HCT116 (cell line): ENCODE data around the gene CADPS. TPM values are rescaled to one million over a fixed set of nuclear protein-coding genes. Genes with fewer than 3 reads are reported as not detected.

Experiments
- ATAC-seq: fragments of 200-7000 bp; cut with Tn5 transposase; 2 replicates; pipeline ENCODE4 v1.9.1; 2020; ENCODE audit warnings: mild to moderate bottlenecking, moderate library complexity
- BruUV-seq: library from RNA; stranded (reverse); fragments of 400-500 nt; replicated peaks from 2 replicates; lab custom pipeline; 2021; lab: Mats Ljungman, UMichigan
- CTCF ChIA-PET: fragments of 300-600 bp; sonication (Branson Sonifier 250); formaldehyde crosslinking; loops from one replicate; lab custom pipeline; 2021; ENCODE audit warnings: antibody characterized with exemption; lab: Charles Lee
- POLR2A ChIA-PET: fragments of 300-600, 350-600 bp; sonication (Branson Sonifier 250); formaldehyde crosslinking; loops from one replicate; lab custom pipeline; 2021; ENCODE audit warnings: antibody characterized with exemption; lab: Charles Lee
- RAD21 ChIA-PET, 2 experiments: fragments of 300-600 bp; sonication (Branson Sonifier 250); formaldehyde crosslinking; loops; one replicate each; lab custom pipeline; 2023; ENCODE audit warnings: low total read pairs in 2 of 2; ENCODE audit not compliant: uncharacterized antibody in 2 of 2, unreplicated experiment in 2 of 2, low non-redundant PET in 1 of 2; lab: Charles Lee
- DNase-seq: peaks from one replicate; pipeline ENCODE4 v3.0.0-alpha.2; 2010; ENCODE audit warnings: low read depth, low spot score
- H2AFZ ChIP-seq: fragments of 200-600 bp; shearing (Covaris generic), sonication (generic); 2 replicates; pipeline ENCODE4 v1.6.1; 2017; ENCODE audit warnings: low read depth, mixed run types, mixed read lengths, antibody characterized with exemption, low read length; ENCODE audit not compliant: poor library complexity, severe bottlenecking
- H3K27ac ChIP-seq: 2 replicates; pipeline ENCODE4 v1.5.1; 2012; ENCODE audit warnings: low read depth, low read length
- H3K27me3 ChIP-seq: fragments of 200-600 bp; sonication (generic); 2 replicates; pipeline ENCODE4 v1.6.1; 2016; ENCODE audit warnings: mixed run types, low read length, mixed read lengths; ENCODE audit not compliant: insufficient read depth
- H3K36me3 ChIP-seq, 2 experiments: fragments of 200-500 bp in 1 of 2; fragments of 200-600 bp in 1 of 2; sonication (Bioruptor generic) in 1 of 2; sonication (generic) in 1 of 2; 2 replicates each; pipeline versions ENCODE4 v1.5.1 to v1.6.1; 2014 to 2016; ENCODE audit warnings: low read length in 2 of 2, inconsistent platforms in 1 of 2, mixed read lengths in 1 of 2, mixed run types in 1 of 2; ENCODE audit not compliant: insufficient read depth in 2 of 2, control insufficient read depth in 1 of 2
- H3K4me1 ChIP-seq, 2 experiments: fragments of 200-600 bp in 1 of 2; sonication (generic) in 1 of 2; 2 replicates each; pipeline versions ENCODE4 v1.5.1 to v1.6.1; 2012 to 2017; ENCODE audit warnings: low read length in 2 of 2, inconsistent platforms in 1 of 2, mild to moderate bottlenecking in 1 of 2, mixed read lengths in 1 of 2, mixed run types in 1 of 2, moderate library complexity in 1 of 2; ENCODE audit not compliant: insufficient read depth in 2 of 2, control insufficient read depth in 1 of 2
- H3K4me2 ChIP-seq: fragments of 200-600 bp; sonication (generic); 2 replicates; pipeline ENCODE4 v1.6.1; 2017; ENCODE audit warnings: mixed run types, low read length, mixed read lengths
- H3K4me3 ChIP-seq, 2 experiments: fragments of 200-600 bp in 1 of 2; sonication (generic) in 1 of 2; replicated peaks in 1 of 2; 2 replicates each; pipeline ENCODE4 v1.5.1; 2011 to 2016; ENCODE audit warnings: low read length in 2 of 2, control low read depth in 1 of 2, low read depth in 1 of 2, mild to moderate bottlenecking in 1 of 2, mixed read lengths in 1 of 2, mixed run types in 1 of 2
- H3K79me2 ChIP-seq: fragments of 200-600 bp; sonication (generic); 2 replicates; pipeline ENCODE4 v1.6.1; 2017; ENCODE audit warnings: mild to moderate bottlenecking, mixed run types, low read length, moderate library complexity, mixed read lengths; ENCODE audit not compliant: insufficient read depth
- H3K9ac ChIP-seq: fragments of 200-600 bp; sonication (generic); 2 replicates; pipeline ENCODE4 v1.6.1; 2016; ENCODE audit warnings: low read length, mixed read lengths
- H3K9me2 ChIP-seq: fragments of 200-600 bp; sonication (generic), shearing (Covaris generic); 2 replicates; pipeline ENCODE4 v1.6.1; 2017; ENCODE audit warnings: mixed run types, mild to moderate bottlenecking, moderate library complexity; ENCODE audit not compliant: insufficient read depth
- H3K9me3 ChIP-seq, 2 experiments: fragments of 200-500 bp in 1 of 2; fragments of 200-600 bp in 1 of 2; sonication (Bioruptor generic) in 1 of 2; sonication (generic) in 1 of 2; 2 replicates each; pipeline ENCODE4 v1.6.1; 2014 to 2017; ENCODE audit warnings: low read length in 2 of 2, mixed read lengths in 2 of 2, inconsistent platforms in 1 of 2, low read depth in 1 of 2, mild to moderate bottlenecking in 1 of 2, mixed run types in 1 of 2, moderate library complexity in 1 of 2; ENCODE audit not compliant: control insufficient read depth in 1 of 2, insufficient read depth in 1 of 2
- H4K20me1 ChIP-seq: fragments of 200-600 bp; sonication (generic), shearing (Covaris generic); 2 replicates; pipeline ENCODE4 v1.6.1; 2017; ENCODE audit warnings: mixed run types, mild to moderate bottlenecking, moderate library complexity; ENCODE audit not compliant: insufficient read depth
- EZH2 ChIP-seq: fragments of 200-600 bp; sonication (generic); IDR thresholded peaks from 2 replicates; pipeline ENCODE4 v1.6.1; 2017; ENCODE audit warnings: antibody characterized with exemption, mixed run types
- FOSL1 ChIP-seq: IDR thresholded peaks from 2 replicates; pipeline ENCODE4 v1.6.1; 2012; ENCODE audit warnings: low read depth
- POLR2AphosphoS5 ChIP-seq: IDR thresholded peaks from 2 replicates; pipeline ENCODE4 v1.6.1; 2011; ENCODE audit warnings: mild to moderate bottlenecking, low read depth, low read length, moderate library complexity
- RAD21 ChIP-seq: IDR thresholded peaks from 2 replicates; pipeline ENCODE4 v1.6.1; 2012; ENCODE audit warnings: low read depth, mild to moderate bottlenecking
- SIN3A ChIP-seq: IDR thresholded peaks from 2 replicates; pipeline ENCODE4 v1.6.1; 2012; ENCODE audit warnings: low read depth
- SP1 ChIP-seq: IDR thresholded peaks from 2 replicates; pipeline ENCODE4 v1.6.1; 2012; ENCODE audit warnings: low read depth
- TCF7L2 ChIP-seq: IDR thresholded peaks from 2 replicates; pipeline ENCODE4 v1.7.0; 2011; ENCODE audit warnings: borderline replicate concordance, inconsistent platforms; ENCODE audit not compliant: insufficient read depth, insufficient read length; ENCODE audit errors: extremely low read depth
- YY1 ChIP-seq: IDR thresholded peaks from 2 replicates; pipeline ENCODE4 v1.6.1; 2011; ENCODE audit warnings: low read length, low read depth, moderate library complexity, mild to moderate bottlenecking; ENCODE audit not compliant: insufficient replicate concordance; ENCODE audit errors: extremely low read depth
- ZFX ChIP-seq: fragments of 450-650 bp; IDR thresholded peaks from 2 replicates; pipeline ENCODE4 v1.6.1; 2017
- ZNF274 ChIP-seq: fragments of 200-500 bp; sonication (Bioruptor generic); IDR thresholded peaks from 2 replicates; pipeline ENCODE4 v1.6.1; 2014; ENCODE audit warnings: mild to moderate bottlenecking, low read depth, low read length, inconsistent platforms
- intact Hi-C: fragments of 100-400 bp; cut with micrococcal nuclease; formaldehyde crosslinking; loops from 2 replicates; pipeline ENCODE4 v1.10.0; 2022
- total RNA-seq: library from RNA; stranded (reverse); gene quantifications from one replicate; pipeline ENCODE4 v1.2.1, GENCODE V29; 2021; ENCODE audit not compliant: unreplicated experiment
- TF ChIP-seq, protein P1 (sequence below): IDR thresholded peaks from 2 replicates; pipeline ENCODE4 v1.6.1; 2012
- TF ChIP-seq, protein P2 (sequence below): IDR thresholded peaks from 2 replicates; pipeline ENCODE4 v1.6.1; 2012; ENCODE audit warnings: low read depth
- TF ChIP-seq, protein P3 (sequence below), 3 experiments: fragments of 200-600 bp in 1 of 3; sonication (generic) in 1 of 3; IDR thresholded peaks in 2 of 3; conservative IDR thresholded peaks in 1 of 3; 2 replicates each; pipeline ENCODE4 v1.5.1; 2012 to 2017; ENCODE audit warnings: low read depth in 2 of 3, low read length in 2 of 3, antibody characterized with exemption in 1 of 3, borderline replicate concordance in 1 of 3, control low read depth in 1 of 3, mild to moderate bottlenecking in 1 of 3, mixed read lengths in 1 of 3, mixed run types in 1 of 3, moderate library complexity in 1 of 3; ENCODE audit not compliant: insufficient read depth in 1 of 3
- TF ChIP-seq, protein P4 (sequence below): IDR thresholded peaks from 2 replicates; pipeline ENCODE4 v1.6.1; 2011; ENCODE audit warnings: mild to moderate bottlenecking, low read length, moderate library complexity; ENCODE audit not compliant: insufficient replicate concordance; ENCODE audit errors: extremely low read depth
- TF ChIP-seq, protein P5 (sequence below): IDR thresholded peaks from 2 replicates; pipeline ENCODE4 v1.6.1; 2012

CADPS gene
- total RNA-seq, 1 experiment from 2014 or later = not detected

DNA sequence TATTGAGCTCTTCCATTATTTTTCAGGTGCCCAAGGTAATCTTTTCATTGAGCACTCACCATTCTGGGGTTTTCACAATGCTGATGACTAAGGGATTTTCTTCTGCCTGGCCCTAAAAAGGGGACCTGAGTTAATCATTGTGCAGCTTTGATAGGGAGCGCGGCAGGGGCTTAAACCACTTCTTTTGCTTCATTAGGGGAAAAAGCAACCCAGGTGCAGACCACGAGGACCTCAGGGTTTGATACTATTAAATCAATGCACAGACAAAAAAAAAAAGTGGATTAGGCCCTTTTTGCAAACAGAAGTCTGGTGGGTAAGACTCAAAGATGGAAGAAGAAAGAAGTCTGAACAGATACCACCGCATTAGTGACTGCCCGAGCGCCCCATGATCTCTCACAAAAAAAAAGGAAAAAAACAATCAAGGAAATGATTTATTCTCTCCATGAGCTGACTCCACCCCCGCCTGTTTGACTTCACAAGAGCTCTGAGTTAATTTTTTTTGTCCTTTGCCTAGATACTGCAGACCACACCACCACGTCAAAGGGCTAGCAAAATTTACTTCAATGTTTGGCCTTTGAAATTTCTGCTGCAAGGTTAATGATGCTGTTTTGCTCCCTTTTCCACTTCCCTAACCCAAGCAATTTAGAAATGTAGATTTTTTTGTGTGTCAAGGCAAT, 423.9 kb downstream of the CADPS start:
- no peaks in the 10 kb centered on the region for H3K4me1 ChIP-seq
- H2AFZ ChIP-seq = no peak overlapping the region
- H3K27me3 ChIP-seq = peaks cover 53% of the 10 kb centered on the region
- H3K4me3 ChIP-seq = no peak overlapping the region
- no peaks in the 10 kb centered on the region for H3K36me3 ChIP-seq
- BruUV-seq = no TSS peak
- no peak overlapping the region for H3K4me2 ChIP-seq
- H4K20me1 ChIP-seq = no peaks in the 10 kb centered on the region
- H3K79me2 ChIP-seq = no peaks in the 10 kb centered on the region
- ChIA-PET POLR2A (no interaction called here), CTCF (no interaction called here), RAD21 (no interaction called here)
- TF ChIP-seq, protein P1, sequence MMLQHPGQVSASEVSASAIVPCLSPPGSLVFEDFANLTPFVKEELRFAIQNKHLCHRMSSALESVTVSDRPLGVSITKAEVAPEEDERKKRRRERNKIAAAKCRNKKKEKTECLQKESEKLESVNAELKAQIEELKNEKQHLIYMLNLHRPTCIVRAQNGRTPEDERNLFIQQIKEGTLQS = no peak
- TF ChIP-seq, protein P2, sequence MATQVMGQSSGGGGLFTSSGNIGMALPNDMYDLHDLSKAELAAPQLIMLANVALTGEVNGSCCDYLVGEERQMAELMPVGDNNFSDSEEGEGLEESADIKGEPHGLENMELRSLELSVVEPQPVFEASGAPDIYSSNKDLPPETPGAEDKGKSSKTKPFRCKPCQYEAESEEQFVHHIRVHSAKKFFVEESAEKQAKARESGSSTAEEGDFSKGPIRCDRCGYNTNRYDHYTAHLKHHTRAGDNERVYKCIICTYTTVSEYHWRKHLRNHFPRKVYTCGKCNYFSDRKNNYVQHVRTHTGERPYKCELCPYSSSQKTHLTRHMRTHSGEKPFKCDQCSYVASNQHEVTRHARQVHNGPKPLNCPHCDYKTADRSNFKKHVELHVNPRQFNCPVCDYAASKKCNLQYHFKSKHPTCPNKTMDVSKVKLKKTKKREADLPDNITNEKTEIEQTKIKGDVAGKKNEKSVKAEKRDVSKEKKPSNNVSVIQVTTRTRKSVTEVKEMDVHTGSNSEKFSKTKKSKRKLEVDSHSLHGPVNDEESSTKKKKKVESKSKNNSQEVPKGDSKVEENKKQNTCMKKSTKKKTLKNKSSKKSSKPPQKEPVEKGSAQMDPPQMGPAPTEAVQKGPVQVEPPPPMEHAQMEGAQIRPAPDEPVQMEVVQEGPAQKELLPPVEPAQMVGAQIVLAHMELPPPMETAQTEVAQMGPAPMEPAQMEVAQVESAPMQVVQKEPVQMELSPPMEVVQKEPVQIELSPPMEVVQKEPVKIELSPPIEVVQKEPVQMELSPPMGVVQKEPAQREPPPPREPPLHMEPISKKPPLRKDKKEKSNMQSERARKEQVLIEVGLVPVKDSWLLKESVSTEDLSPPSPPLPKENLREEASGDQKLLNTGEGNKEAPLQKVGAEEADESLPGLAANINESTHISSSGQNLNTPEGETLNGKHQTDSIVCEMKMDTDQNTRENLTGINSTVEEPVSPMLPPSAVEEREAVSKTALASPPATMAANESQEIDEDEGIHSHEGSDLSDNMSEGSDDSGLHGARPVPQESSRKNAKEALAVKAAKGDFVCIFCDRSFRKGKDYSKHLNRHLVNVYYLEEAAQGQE = no peak
- TF ChIP-seq SIN3A (no peak), SP1 (no peak), TCF7L2 (no peak), RAD21 (no peak), POLR2AphosphoS5 (no peak), ZNF274 (no peak), YY1 (no peak), ZFX (no peak), FOSL1 (no peak), EZH2 (no peak)
- TF ChIP-seq, protein P3, sequence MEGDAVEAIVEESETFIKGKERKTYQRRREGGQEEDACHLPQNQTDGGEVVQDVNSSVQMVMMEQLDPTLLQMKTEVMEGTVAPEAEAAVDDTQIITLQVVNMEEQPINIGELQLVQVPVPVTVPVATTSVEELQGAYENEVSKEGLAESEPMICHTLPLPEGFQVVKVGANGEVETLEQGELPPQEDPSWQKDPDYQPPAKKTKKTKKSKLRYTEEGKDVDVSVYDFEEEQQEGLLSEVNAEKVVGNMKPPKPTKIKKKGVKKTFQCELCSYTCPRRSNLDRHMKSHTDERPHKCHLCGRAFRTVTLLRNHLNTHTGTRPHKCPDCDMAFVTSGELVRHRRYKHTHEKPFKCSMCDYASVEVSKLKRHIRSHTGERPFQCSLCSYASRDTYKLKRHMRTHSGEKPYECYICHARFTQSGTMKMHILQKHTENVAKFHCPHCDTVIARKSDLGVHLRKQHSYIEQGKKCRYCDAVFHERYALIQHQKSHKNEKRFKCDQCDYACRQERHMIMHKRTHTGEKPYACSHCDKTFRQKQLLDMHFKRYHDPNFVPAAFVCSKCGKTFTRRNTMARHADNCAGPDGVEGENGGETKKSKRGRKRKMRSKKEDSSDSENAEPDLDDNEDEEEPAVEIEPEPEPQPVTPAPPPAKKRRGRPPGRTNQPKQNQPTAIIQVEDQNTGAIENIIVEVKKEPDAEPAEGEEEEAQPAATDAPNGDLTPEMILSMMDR (IDR thresholded peaks at IDR 0.05 in 2 of 3, conservative IDR thresholded peaks at IDR 0.05 in 1 of 3; ENCODE audit: borderline replicate concordance in 1 of 3, insufficient read depth in 1 of 3, low read depth in 2 of 3, low read length in 2 of 3) = no peak
- TF ChIP-seq, protein P4, sequence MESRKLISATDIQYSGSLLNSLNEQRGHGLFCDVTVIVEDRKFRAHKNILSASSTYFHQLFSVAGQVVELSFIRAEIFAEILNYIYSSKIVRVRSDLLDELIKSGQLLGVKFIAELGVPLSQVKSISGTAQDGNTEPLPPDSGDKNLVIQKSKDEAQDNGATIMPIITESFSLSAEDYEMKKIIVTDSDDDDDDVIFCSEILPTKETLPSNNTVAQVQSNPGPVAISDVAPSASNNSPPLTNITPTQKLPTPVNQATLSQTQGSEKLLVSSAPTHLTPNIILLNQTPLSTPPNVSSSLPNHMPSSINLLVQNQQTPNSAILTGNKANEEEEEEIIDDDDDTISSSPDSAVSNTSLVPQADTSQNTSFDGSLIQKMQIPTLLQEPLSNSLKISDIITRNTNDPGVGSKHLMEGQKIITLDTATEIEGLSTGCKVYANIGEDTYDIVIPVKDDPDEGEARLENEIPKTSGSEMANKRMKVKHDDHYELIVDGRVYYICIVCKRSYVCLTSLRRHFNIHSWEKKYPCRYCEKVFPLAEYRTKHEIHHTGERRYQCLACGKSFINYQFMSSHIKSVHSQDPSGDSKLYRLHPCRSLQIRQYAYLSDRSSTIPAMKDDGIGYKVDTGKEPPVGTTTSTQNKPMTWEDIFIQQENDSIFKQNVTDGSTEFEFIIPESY = no peak
- TF ChIP-seq, protein P5, sequence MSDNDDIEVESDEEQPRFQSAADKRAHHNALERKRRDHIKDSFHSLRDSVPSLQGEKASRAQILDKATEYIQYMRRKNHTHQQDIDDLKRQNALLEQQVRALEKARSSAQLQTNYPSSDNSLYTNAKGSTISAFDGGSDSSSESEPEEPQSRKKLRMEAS = no peak
- H3K9ac ChIP-seq = no peak overlapping the region
- ATAC-seq (no peak), DNase-seq (no peak)
- no peaks in the 10 kb centered on the region for H3K9me3 ChIP-seq
- H3K9me2 ChIP-seq = no peaks in the 10 kb centered on the region
- intact Hi-C loops = no loop called here
- no peak overlapping the region for H3K27ac ChIP-seq
